NT2/D1 (cell line): ENCODE data around the gene ELF1.

ENCODE experiments used
- SUZ12 ChIP-seq: IDR thresholded peaks from 2 replicates; pipeline ENCODE4 v1.6.1; 2011; ENCODE audit not compliant: insufficient read length, insufficient read depth; ENCODE audit errors: extremely low read depth
- YY1 ChIP-seq: IDR thresholded peaks from 2 replicates; pipeline ENCODE4 v1.6.1; 2011; ENCODE audit not compliant: insufficient read length, insufficient read depth

- no peak for TF ChIP-seq YY1
- no peak for TF ChIP-seq SUZ12
Measured at GRCh38 chr13:40971321-40971720, 47.8 kb downstream of the ELF1 start.
